HG03039 (cell line): ENCODE measurements around the gene HSP90B1.

ENCODE experiments used
- ATAC-seq: cut with Tn5 transposase; IDR thresholded peaks from one replicate; pipeline ENCODE4 v1.9.1; 2021; ENCODE audit warnings: mild to moderate bottlenecking, moderate library complexity; ENCODE audit not compliant: unreplicated experiment

Gene HSP90B1

GRCh38 chr12:103929046-103929783 is 995 bp upstream of the HSP90B1 start:
- peak; percentile 14 for ATAC-seq

GRCh38 chr12:103929784-103930033 is 501 bp upstream of the HSP90B1 start:
- ATAC-seq: no peak

GRCh38 chr12:103930787-103931735 is 851 bp downstream of the HSP90B1 start:
- peak; percentile 0 for ATAC-seq

GRCh38 chr12:103933237-103933636 is 3.0 kb downstream of the HSP90B1 start:
- ATAC-seq: no peak

GRCh38 chr12:103936679-103937078 is 6.5 kb downstream of the HSP90B1 start:
- ATAC-seq: no peak

GRCh38 chr12:103944964-103945363 is 14.8 kb downstream of the HSP90B1 start:
- no peak for ATAC-seq

GRCh38 chr12:103947871-103948555 is 17.8 kb downstream of the HSP90B1 start:
- ATAC-seq: no peak

- no peak for ATAC-seq
Measured at GRCh38 chr12:103948746-103949406, 18.7 kb downstream of the HSP90B1 start.

- no peak for ATAC-seq
Measured at GRCh38 chr12:103952497-103952896, 22.3 kb downstream of the HSP90B1 start.

- ATAC-seq: no peak
Measured at GRCh38 chr12:103955811-103956508, 25.8 kb downstream of the HSP90B1 start.

- peak; percentile 15 for ATAC-seq
Measured at GRCh38 chr12:103956509-103957027, 26.4 kb downstream of the HSP90B1 start.

- no peak for ATAC-seq
Measured at GRCh38 chr12:103957865-103958388, 27.7 kb downstream of the HSP90B1 start.

GRCh38 chr12:103958621-103959020 is 28.4 kb downstream of the HSP90B1 start:
- no peak for ATAC-seq

- no peak for ATAC-seq
Measured at GRCh38 chr12:103960616-103961227, 30.5 kb downstream of the HSP90B1 start.

- ATAC-seq: no peak
Measured at GRCh38 chr12:103962493-103962892, 32.3 kb downstream of the HSP90B1 start.

- no peak for ATAC-seq
Measured at GRCh38 chr12:103964805-103965204, 34.6 kb downstream of the HSP90B1 start.

- no peak for ATAC-seq
Measured at GRCh38 chr12:103965255-103965589, 35.0 kb downstream of the HSP90B1 start.

- ATAC-seq: peak; percentile 83
Measured at GRCh38 chr12:103965590-103966504, 35.6 kb downstream of the HSP90B1 start, which contains the start of gene TDG. Gene TDG, plus strand, starts transcription at chr12:103965872. Its CDS starts 166 bp downstream, at chr12:103966038.
